Loucy (cell line): ENCODE measurements around the gene TMEM45A.

Experiments
- CTCF ChIP-seq: fragments of 200-600 bp; sonication (generic); conservative IDR thresholded peaks from 2 replicates; pipeline ENCODE4 v1.5.1; 2014; ENCODE audit warnings: mild to moderate bottlenecking, antibody characterized with exemption, low read length
- EZH2phosphoT487 ChIP-seq: fragments of 200-600 bp; IDR thresholded peaks from 2 replicates; pipeline ENCODE4 v1.6.1; 2018; ENCODE audit warnings: antibody characterized with exemption, mild to moderate bottlenecking, moderate library complexity, borderline replicate concordance

- TF ChIP-seq CTCF: no peak
- no peak for TF ChIP-seq EZH2phosphoT487
These were observed 112.9 kb downstream of the TMEM45A start for GRCh38 chr3:100605358-100605757.
